HFF-Myc (cell line): ENCODE results near the gene CCDC83.
"Not testable (repeated sequence)": the region's sequence is repeated elsewhere in the genome, so short reads cannot be mapped to it uniquely, and the experiment has no call there.

ENCODE experiments used
- DNase-seq: peaks from one replicate; pipeline ENCODE4 v3.0.0-alpha.2; 2011; ENCODE audit warnings: low read depth; ENCODE audit errors: extremely low read depth
- H3K4me3 ChIP-seq: replicated peaks from 2 replicates; pipeline ENCODE4 v1.5.1; 2011; ENCODE audit warnings: low read depth, mild to moderate bottlenecking, control low read depth, low read length
- TF ChIP-seq, protein P1 (sequence below): IDR thresholded peaks from 2 replicates; pipeline ENCODE4 v1.5.1; 2012; ENCODE audit warnings: mild to moderate bottlenecking, low read depth, low read length, control low read depth; ENCODE audit errors: missing control alignments

Gene CCDC83

DNA sequence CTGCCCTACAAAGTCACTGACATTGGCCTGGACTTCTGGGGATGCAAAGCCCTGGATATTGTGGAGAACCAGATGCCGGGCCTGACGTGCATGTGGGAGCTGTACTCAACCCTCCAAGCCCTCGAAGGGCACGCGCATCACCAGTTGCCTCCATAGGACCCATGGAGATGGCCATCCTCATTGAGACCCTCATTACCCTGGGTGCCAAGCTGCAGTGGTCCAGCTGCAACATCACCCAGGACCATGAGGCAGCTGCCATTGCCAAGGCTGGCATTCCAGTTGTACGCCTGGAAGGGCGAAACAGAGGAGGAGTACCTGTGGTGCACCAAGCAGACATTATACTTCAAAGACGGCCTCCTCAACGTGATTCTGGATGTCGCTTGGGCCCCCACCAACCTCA, 1.9 kb downstream of the CCDC83 start:
- TF ChIP-seq, protein P1, sequence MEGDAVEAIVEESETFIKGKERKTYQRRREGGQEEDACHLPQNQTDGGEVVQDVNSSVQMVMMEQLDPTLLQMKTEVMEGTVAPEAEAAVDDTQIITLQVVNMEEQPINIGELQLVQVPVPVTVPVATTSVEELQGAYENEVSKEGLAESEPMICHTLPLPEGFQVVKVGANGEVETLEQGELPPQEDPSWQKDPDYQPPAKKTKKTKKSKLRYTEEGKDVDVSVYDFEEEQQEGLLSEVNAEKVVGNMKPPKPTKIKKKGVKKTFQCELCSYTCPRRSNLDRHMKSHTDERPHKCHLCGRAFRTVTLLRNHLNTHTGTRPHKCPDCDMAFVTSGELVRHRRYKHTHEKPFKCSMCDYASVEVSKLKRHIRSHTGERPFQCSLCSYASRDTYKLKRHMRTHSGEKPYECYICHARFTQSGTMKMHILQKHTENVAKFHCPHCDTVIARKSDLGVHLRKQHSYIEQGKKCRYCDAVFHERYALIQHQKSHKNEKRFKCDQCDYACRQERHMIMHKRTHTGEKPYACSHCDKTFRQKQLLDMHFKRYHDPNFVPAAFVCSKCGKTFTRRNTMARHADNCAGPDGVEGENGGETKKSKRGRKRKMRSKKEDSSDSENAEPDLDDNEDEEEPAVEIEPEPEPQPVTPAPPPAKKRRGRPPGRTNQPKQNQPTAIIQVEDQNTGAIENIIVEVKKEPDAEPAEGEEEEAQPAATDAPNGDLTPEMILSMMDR = no peak

DNA sequence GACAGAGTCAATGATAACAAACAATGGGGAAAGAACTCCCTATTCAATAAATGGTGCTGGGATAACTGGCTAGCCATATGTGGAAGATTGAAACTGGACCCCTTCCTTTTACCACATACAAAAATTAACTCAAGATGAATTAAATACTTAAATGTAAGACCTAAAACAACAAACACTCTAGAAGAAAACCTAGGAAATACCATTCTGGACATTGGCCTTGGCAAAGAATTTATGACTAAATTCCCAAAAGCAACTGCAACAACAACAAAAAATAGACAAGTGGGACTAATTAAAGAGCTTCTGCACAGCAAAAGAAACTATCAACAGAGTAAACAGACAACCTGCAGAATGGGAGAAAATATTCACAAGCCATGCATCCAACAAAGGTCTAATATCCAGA, 4.4 kb downstream of the CCDC83 start:
- H3K4me3 ChIP-seq, DNase-seq: not testable (repeated sequence)

More for the DNA sequence above, 1.9 kb downstream of the CCDC83 start:
- H3K4me3 ChIP-seq = no peak overlapping the region
- no peak for DNase-seq

DNA sequence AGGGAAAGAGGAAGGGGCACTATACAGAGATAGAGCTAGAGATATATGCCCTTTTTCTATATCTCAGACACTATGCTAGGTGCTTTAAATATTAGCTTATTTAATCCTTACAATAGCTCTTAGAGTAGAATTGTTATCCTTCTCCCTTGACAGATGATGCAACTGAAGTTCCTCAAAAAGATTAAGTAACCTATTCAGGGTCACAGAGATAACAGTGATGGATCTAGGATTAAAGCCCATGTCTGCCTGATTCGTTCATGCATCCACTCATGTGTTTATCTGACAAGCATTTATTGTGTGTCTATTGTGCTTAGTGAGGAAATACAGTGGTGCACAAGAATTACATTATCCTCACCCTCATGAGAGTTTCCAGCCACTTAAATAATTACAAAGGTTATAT, 8.7 kb downstream of the CCDC83 start:
- DNase-seq = no peak
- TF ChIP-seq, protein P1 = no peak
- H3K4me3 ChIP-seq = no peak overlapping the region

DNA sequence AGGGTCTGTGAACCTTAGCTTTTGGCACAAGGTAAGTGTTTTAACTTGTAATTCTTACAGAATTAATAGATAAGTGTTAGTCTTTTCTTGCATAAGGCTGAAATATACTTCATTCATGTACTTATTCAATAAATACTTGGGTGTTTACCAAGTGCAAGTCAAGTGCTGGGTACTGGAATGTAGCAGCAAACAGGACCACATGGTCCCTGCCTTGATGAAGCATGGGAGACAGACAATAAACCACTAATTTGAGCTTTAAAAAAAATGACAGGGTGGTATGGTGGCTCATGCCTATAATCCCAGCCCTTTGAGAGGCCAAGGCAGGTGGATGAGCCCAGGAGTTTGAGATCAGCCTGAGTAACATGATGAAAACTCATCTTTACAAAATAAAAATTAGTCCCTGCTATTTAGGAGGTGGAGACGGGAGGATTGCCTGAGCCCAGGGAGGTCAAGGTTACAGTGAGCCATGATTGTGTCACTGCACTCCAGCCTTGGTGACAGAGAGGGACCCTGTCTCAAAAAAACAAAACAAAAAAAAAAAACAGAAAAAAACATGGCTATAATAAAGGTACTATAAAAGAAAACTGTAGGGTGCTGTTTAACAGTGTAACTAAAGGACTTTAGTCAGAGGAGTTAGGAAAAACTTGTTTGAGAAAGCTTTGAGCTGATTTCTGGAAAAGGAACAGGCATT, 11.1 kb downstream of the CCDC83 start:
- TF ChIP-seq, protein P1 = no peak
- DNase-seq = no peak
- no peak overlapping the region for H3K4me3 ChIP-seq

DNA sequence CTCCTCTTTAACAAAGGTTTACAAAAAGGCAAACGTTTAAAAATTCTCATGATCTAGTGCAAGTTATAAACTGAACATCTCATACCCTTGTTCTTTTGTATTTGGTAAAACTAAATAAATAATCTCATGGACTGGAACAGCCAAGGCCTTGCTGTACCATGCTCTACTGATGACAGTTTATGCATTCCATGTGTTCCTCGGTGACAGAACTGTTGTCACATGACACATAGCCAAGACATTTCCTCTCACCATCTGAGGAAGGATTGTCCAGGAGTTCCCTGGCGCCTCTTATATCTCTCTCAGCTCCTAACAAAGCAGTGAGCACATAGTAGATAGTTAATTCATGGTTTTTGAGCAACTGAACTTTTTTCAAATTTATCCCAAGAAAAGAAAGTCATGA, 12.6 kb downstream of the CCDC83 start:
- no peak overlapping the region for H3K4me3 ChIP-seq
- no peak for DNase-seq
- TF ChIP-seq, protein P1 = no peak

DNA sequence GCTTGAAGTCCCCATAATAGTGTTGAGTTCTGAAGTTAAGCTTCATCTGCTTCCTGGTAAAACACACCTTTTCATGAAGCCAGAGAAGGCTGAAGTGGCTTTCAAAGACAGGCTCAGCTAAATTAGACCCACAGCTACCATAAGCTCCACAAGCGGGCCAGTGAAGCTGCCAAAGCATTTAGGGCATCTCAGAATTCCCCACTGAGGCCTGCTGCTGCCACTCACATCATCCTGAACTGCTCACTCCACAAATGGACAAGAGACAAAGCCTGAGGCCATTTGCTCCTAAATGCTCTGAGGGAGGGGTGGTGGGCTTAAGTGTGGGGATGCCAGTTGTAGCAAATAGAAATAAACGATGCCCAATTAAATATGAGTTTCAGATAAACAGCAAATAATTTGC, 14.6 kb downstream of the CCDC83 start:
- TF ChIP-seq, protein P1 = no peak
- no peak for DNase-seq
- H3K4me3 ChIP-seq = no peak overlapping the region

DNA sequence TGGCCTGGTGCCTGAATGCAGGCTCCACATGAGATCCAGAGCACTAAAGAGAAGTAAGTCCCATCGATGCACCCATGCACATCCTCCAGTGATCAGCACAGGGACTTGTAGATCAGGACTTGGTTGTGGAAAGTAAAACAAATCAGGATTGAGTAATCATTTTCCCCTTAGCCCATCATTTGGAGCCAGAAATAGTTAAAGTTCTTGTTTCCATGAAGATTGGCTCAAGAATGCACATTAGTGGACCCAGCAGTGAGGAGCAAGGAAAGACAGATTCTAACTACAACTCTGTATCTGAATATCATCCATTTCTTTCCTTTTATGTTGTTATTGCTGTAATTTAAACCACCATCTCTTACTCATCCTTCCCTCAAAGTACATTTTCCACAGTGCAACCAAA, 19.1 kb downstream of the CCDC83 start:
- DNase-seq = no peak
- H3K4me3 ChIP-seq = no peak overlapping the region
- TF ChIP-seq, protein P1 = no peak
